HG03280 (cell line): ENCODE data around the gene MLLT1.

Experiments
- ATAC-seq: cut with Tn5 transposase; IDR thresholded peaks from one replicate; pipeline ENCODE4 v1.9.1; 2021; ENCODE audit warnings: mild to moderate bottlenecking, moderate library complexity; ENCODE audit not compliant: unreplicated experiment

The MLLT1 gene

DNA sequence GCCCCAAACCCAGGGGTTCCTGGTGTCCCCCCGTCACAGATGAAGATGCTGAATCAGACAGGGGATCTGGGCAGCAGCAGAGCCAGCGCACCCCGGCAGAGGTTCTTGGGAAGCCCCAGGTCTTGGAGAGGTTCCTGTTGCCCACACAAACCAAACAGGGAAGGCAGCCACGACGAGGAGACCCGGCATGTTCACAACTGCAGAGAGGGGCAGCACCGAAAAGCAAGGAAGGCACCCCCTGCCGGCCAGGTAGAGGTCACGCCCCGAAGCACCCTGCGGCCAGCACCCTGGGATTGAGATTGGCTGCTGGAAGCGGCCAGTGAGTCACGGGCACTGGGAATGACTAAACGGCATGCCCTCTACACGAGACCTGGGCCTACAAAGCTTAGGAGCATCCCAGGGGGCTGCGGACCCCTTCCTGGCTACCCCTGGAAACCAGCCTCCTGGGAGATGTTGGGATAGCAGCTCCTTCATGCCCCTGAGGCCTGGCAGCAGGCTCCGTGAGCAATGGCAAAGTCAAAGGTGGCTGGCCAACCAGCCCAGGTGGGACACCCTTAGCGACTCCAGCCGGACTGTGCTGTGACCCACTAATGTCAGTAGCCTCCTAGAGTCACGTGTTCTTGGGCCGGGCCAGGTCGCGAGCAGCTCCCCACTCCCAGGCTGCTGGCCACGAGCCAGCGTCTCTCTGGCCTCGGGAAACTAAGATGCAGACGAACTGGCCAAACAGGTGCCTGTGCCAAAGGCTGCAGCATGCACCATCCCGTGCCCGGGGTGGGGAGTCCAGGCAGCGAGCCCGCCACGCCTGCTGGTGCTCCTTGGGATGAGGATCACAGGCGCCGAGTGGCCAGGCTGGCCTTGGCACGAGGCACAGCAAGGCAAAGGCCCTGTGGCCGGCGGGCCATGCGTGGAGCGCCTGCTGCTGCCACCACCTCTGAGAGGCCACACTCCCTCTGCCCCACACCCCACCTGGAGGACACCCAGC, 43.2 kb downstream of the MLLT1 start:
- no peak for ATAC-seq

- ATAC-seq: no peak
Observed at GRCh38 chr19:6235031-6235951, 44.5 kb downstream of the MLLT1 start.

GRCh38 chr19:6234527-6234926, 45.2 kb downstream of the MLLT1 start:
- no peak for ATAC-seq

GRCh38 chr19:6233827-6234511, 45.8 kb downstream of the MLLT1 start:
- ATAC-seq: no peak

- no peak for ATAC-seq
Observed at GRCh38 chr19:6233056-6233826, 46.5 kb downstream of the MLLT1 start.

GRCh38 chr19:6232601-6233055, 47.1 kb downstream of the MLLT1 start:
- ATAC-seq: no peak

DNA sequence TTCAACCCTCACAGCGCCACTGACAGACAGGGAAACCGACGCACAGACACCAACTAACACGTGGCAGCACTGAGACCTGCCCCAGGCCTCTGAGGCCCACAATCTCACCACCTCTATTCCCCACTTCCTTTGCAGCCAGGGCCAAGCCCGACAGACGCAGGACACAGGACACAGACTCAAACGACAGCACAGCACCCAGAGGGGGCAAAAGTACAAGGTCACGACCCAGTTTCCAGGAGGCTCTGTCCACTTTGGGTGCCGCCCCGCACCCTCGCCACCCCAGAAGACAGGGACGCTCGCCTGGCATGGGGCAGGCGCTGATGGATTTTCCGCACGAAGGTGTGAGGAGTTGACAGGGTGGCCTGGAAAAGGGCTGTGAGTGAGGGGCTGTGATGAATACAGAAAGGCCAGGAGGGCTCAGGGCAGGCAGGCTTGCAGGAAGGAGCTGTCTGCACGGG, 48.8 kb downstream of the MLLT1 start:
- ATAC-seq: no peak

GRCh38 chr19:6229951-6230712, 49.6 kb downstream of the MLLT1 start:
- no peak for ATAC-seq

DNA sequence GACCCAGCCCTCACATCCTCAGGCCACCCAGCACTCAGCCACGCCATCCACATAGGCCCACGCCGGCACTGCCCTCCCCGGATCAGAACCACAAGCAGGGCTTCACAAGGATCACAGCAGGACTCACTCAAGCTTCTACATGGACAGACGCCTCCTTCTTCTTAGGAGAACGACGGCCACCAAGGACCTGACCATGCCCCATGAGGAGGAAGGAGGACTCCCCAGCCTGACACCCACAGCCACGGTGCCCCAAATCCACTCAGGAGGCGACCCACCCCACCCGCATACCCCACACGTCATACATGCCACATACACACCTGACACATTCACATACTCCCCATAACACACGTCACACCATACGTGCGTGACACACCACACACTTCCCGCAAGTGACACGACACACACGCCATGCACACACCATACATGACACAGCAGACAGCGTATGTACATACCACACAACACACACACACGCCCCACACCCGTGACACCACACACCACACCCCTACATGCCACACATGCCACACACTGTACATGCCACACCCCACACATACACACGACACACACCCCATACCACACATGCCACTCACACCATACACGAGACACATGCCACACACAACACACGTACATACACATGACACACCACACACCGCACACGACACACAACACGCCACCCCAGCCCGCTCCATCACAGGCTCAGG, 50.4 kb downstream of the MLLT1 start:
- ATAC-seq: no peak

DNA sequence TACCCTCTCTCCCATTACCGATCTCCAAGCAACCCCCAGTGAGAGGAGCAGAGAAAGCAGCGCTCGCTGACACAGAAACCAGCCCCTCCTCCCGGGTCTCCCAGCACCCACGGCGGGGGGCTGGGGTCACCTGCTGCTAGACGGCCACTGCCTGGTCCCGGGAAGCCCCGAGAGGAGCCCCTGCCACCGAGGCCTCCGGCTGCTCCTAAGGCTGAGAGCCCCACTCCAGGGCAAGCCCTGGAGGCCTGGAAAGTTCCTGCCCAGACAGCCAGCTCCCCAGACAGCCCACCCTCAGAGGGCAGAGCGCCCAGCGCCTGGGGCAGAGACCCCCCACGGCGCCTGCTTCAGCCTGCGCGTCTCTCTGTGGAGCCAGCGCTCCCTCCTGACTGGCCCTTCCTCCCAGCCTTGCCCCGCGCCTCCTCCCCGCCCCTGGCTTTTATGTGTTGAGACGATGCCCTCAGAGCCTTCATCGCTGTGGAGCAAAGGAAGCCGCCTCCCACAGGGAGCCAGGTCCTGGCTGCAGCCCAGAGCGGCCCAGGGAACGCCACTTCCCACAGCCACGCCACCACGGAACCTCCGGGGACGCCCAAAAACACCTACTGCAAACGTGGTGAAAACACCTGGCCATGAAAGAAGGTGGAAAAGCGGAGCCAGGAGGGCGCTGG, 51.1 kb downstream of the MLLT1 start:
- ATAC-seq: no peak

DNA sequence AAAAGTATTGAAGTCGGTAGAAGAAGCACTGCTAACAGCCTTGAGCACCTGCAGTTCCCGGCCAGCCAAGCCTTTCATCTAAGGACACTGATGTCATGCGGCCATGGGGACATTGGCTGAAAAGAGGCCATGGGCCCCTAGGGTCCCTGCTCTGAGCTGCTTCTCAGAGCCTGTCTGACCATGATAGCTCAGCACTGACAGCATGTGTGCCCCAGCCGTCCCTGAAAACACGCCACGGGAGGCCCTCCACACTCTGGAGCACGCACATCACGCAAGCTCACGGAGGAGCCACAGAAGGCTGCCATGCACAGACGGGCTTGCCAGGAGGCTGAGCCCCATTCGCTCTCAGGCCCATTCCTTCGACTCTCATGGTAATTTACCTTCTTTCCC, 51.8 kb downstream of the MLLT1 start:
- ATAC-seq: no peak

DNA sequence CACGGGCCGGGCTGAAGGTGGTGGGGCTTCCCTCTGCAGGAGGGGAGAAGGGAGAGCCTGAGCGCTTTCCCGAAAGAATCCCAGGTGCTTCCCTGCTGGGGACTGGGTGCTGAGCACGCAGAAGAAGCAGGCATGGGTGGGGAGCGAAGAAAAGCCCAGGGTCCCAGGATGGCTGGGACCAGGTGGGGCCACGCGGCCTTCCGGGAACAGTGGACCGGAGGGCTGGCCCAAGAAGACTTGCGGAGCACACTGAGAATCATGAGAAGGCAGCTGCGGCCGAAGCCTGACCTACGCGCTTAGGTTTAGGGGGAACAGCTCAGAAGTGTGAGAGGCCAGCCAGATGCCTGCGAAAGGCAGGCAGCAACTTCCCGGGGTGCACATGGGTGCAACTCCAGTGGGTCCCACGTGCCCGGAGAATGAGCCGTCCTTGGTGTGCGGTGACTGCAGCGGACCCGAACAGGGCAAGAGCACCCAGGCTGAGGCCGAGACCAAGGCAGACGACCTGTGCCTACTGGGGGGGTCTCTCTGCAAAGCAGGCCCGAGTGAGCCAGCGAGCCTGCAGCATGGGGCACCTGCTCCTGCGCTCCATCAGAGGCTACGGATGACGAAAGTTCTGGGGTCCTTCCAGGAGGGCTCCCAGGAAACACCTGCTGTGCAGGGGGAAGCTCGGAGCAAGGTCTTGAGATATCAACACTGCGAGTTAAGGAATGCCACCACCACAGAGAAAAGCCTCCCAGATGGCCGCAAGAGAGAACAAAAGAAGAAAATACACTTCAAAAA, 52.4 kb downstream of the MLLT1 start:
- ATAC-seq: no peak

GRCh38 chr19:6226444-6227155, 53.2 kb downstream of the MLLT1 start:
- ATAC-seq: no peak

DNA sequence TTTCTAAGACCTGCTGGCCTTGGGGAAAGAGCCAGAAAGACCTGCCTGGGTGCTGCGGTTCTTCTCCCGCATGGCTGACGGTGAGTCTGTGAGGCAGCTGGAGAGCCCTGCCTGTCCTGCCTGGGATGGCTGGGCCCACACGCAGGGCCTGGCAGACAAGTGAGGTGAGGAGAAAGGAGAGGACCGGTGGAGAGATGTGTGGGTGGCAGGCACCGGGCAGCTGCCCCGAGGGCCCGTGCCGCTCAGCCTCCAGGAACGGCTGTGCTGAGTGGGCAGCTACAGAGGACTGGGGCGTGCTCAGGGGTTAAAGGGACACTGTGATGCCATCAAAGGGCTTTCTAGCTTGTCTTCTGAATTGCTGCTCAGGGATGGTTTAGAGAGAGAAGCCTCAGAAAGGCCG, 53.8 kb downstream of the MLLT1 start:
- no peak for ATAC-seq

- no peak for ATAC-seq
Observed at GRCh38 chr19:6225232-6225865, 54.4 kb downstream of the MLLT1 start.

DNA sequence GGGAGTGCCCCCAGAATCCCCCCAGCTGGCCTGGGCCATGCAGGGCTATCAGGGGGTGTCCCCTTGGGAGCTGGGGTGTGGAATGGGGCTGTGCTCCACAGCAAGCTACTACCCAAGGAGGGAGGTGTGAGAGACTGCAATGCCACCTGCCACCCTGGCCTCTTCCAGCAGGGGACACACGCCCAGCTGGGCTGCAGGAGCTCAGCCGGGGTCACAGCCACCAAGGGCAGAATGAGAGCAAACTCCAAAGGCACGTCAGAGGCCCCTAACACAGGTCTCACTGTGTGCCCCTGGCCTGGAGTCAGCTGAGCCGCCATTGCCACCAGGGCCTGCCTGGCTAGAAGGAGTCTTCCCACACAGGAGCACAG, 55.5 kb downstream of the MLLT1 start:
- no peak for ATAC-seq
